Common myeloid progenitor, CD34-positive (primary cell): Measurements from ENCODE around the gene GYPC.

Source experiments
- CTCF ChIA-PET: fragments of 350-600 bp; sonication (Branson Sonifier 250); formaldehyde crosslinking; loops from one replicate; lab custom pipeline; 2021; ENCODE audit warnings: antibody characterized with exemption; lab: Charles Lee
- POLR2A ChIA-PET: fragments of 350-600 bp; sonication (Branson Sonifier 250); formaldehyde crosslinking; loops from one replicate; lab custom pipeline; 2021; ENCODE audit warnings: antibody characterized with exemption; lab: Charles Lee
- DNase-seq, 3 donors: peaks; one replicate each; pipeline versions ENCODE4 v3.0.0 to v3.0.0-alpha.2; 2013
- H3K27ac ChIP-seq, 2 experiments: 1 replicate in 1 of 2; 2 replicates in 1 of 2; pipeline ENCODE4 v1.7.0; 2013; ENCODE audit warnings: inconsistent platforms in 2 of 2, low read length in 2 of 2, mild to moderate bottlenecking in 2 of 2, low read depth in 1 of 2, moderate library complexity in 1 of 2; ENCODE audit not compliant: severe bottlenecking in 2 of 2, insufficient read depth in 1 of 2, poor library complexity in 1 of 2
- H3K27me3 ChIP-seq, 5 experiments: replicated peaks in 2 of 5; 1 replicate in 3 of 5; 2 replicates in 2 of 5; pipeline versions ENCODE4 v1.6.1 to v1.7.0; 2013; ENCODE audit warnings: low read length in 4 of 5, mild to moderate bottlenecking in 2 of 5, moderate library complexity in 2 of 5, inconsistent platforms in 1 of 5; ENCODE audit not compliant: insufficient read depth in 5 of 5, control insufficient read depth in 4 of 5
- H3K36me3 ChIP-seq, 4 experiments: 1 replicate in 2 of 4; 2 replicates in 2 of 4; pipeline versions ENCODE4 v1.6.1 to v1.7.0; 2013; ENCODE audit warnings: low read length in 3 of 4, control low read depth in 1 of 4, mild to moderate bottlenecking in 1 of 4; ENCODE audit not compliant: control insufficient read depth in 4 of 4, insufficient read depth in 4 of 4
- H3K4me1 ChIP-seq, 4 experiments: 1 replicate in 3 of 4; 2 replicates in 1 of 4; pipeline versions ENCODE4 v1.6.1 to v1.7.1; 2013; ENCODE audit warnings: low read length in 3 of 4, mild to moderate bottlenecking in 3 of 4, control low read depth in 1 of 4, inconsistent platforms in 1 of 4, moderate library complexity in 1 of 4; ENCODE audit not compliant: control insufficient read depth in 4 of 4, insufficient read depth in 4 of 4; ENCODE audit errors: control extremely low read depth in 1 of 4
- H3K4me3 ChIP-seq, 7 experiments: 1 replicate in 4 of 7; 2 replicates in 3 of 7; pipeline versions ENCODE4 v1.5.1 to v1.7.0; 2013; ENCODE audit warnings: mild to moderate bottlenecking in 7 of 7, low read length in 6 of 7, moderate library complexity in 6 of 7, inconsistent platforms in 2 of 7, low read depth in 2 of 7, control low read depth in 1 of 7; ENCODE audit not compliant: insufficient read depth in 4 of 7, control insufficient read depth in 1 of 7; ENCODE audit errors: extremely low read depth in 1 of 7
- H3K9me3 ChIP-seq, 5 experiments: 1 replicate in 4 of 5; 2 replicates in 1 of 5; pipeline versions ENCODE4 v1.6.1 to v1.7.1; 2013; ENCODE audit warnings: low read length in 4 of 5, mild to moderate bottlenecking in 2 of 5, inconsistent platforms in 1 of 5, low read depth in 1 of 5, moderate library complexity in 1 of 5; ENCODE audit not compliant: control insufficient read depth in 4 of 5, insufficient read depth in 2 of 5; ENCODE audit errors: control extremely low read depth in 1 of 5
- WGBS: methylation state at CpG from one replicate; pipeline ENCODE4 v1.1.5; 2013; ENCODE audit not compliant: insufficient coverage; 5-methylcytosine and 5-hydroxymethylcytosine counted together

GYPC gene

GRCh38 chr2:126663184-126663963, 7.4 kb downstream of the GYPC start:
- CTCF ChIA-PET, result interaction anchor here (0.8 kb wide), 2 partner anchors 114 to 136 kb away, joined by 3 read pairs; no protein-coding TSS in a partner anchor
- no peak overlapping the region for H3K4me3 ChIP-seq
- H3K27me3 ChIP-seq, result no peaks in the 10 kb centered on the region
- H3K36me3 ChIP-seq, result peaks cover 6 to 77% (median 18%) of the 10 kb centered on the region in 4 experiments
- POLR2A ChIA-PET, result no interaction called here
- H3K4me1 ChIP-seq, result peaks cover 12 to 76% (median 72%) of the 10 kb centered on the region in 4 experiments
- no peaks in the 10 kb centered on the region for H3K9me3 ChIP-seq
- DNase-seq, result no peak
- WGBS, result 97% methylated on average over 12 of the region's 13 CpGs
- no peak overlapping the region for H3K27ac ChIP-seq

- no peak overlapping the region for H3K27ac ChIP-seq
Observed at GRCh38 chr2:126664234-126664633, 8.3 kb downstream of the GYPC start.

GRCh38 chr2:126664639-126665038, 8.7 kb downstream of the GYPC start:
- ChIA-PET CTCF (no interaction called here), POLR2A (interaction anchor here (0.6 kb wide), 1 partner anchor 67 kb away, joined by 3 read pairs; no protein-coding TSS in a partner anchor)
- H3K4me3 ChIP-seq, result no peak overlapping the region

More at GRCh38 chr2:126664234-126664633, 8.3 kb downstream of the GYPC start:
- no peak for DNase-seq
- Histone ChIP-seq H3K9me3 (no peaks in the 10 kb centered on the region), H3K4me1 (peaks cover 4 to 67% (median 63%) of the 10 kb centered on the region in 4 experiments), H3K4me3 (no peak overlapping the region), H3K36me3 (peaks cover 6 to 81% (median 21%) of the 10 kb centered on the region in 4 experiments), H3K27me3 (no peaks in the 10 kb centered on the region)
- POLR2A ChIA-PET, result no interaction called here
- CTCF ChIA-PET, result no interaction called here
- 63% methylated on average over 2 of the region's 3 CpGs for WGBS

GRCh38 chr2:126665483-126665882, 9.5 kb downstream of the GYPC start:
- H3K9me3 ChIP-seq, result no peaks in the 10 kb centered on the region
- H3K27me3 ChIP-seq, result no peaks in the 10 kb centered on the region
- CTCF ChIA-PET, result no interaction called here
- H3K27ac ChIP-seq, result no peak overlapping the region
- 97% methylated on average over 9 of the region's 9 CpGs for WGBS
- no peak for DNase-seq
- H3K4me1 ChIP-seq, result peaks cover 4 to 55% (median 51%) of the 10 kb centered on the region in 4 experiments
- no peak overlapping the region for H3K4me3 ChIP-seq
- peaks cover 7 to 81% (median 26%) of the 10 kb centered on the region in 4 experiments for H3K36me3 ChIP-seq
- POLR2A ChIA-PET, result no interaction called here

More at GRCh38 chr2:126664639-126665038, 8.7 kb downstream of the GYPC start:
- no peak overlapping the region for H3K27ac ChIP-seq
- peaks cover 4 to 63% (median 59%) of the 10 kb centered on the region in 4 experiments for H3K4me1 ChIP-seq
- H3K36me3 ChIP-seq, result peaks cover 6 to 81% (median 23%) of the 10 kb centered on the region in 4 experiments
- no peaks in the 10 kb centered on the region for H3K9me3 ChIP-seq
- no peak for DNase-seq
- 82% methylated on average over 2 of the region's 2 CpGs for WGBS
- no peaks in the 10 kb centered on the region for H3K27me3 ChIP-seq

GRCh38 chr2:126668254-126668653, 12.3 kb downstream of the GYPC start:
- no peak overlapping the region for H3K27ac ChIP-seq
- WGBS, result 100% methylated on average over 1 of the region's 4 CpGs
- H3K9me3 ChIP-seq, result peaks cover 0 to 1% (median 0%) of the 10 kb centered on the region in 5 experiments
- CTCF ChIA-PET, result interaction anchor here (0.9 kb wide), 1 partner anchor 140 kb away, joined by 4 read pairs; no protein-coding TSS in a partner anchor
- POLR2A ChIA-PET, result no interaction called here
- H3K27me3 ChIP-seq, result no peaks in the 10 kb centered on the region
- H3K4me3 ChIP-seq, result no peak overlapping the region
- H3K36me3 ChIP-seq, result peaks cover 9 to 90% (median 34%) of the 10 kb centered on the region in 4 experiments
- H3K4me1 ChIP-seq, result peaks cover 0 to 34% (median 26%) of the 10 kb centered on the region in 4 experiments
- DNase-seq, result no peak

- Histone ChIP-seq H3K27ac (no peak overlapping the region), H3K9me3 (peaks cover 0 to 11% (median 0%) of the 10 kb centered on the region in 5 experiments), H3K27me3 (no peaks in the 10 kb centered on the region), H3K36me3 (peaks cover 6 to 93% (median 32%) of the 10 kb centered on the region in 4 experiments), H3K4me3 (no peak overlapping the region), H3K4me1 (peaks cover 3 to 34% (median 19%) of the 10 kb centered on the region in 4 experiments)
- ChIA-PET CTCF (interaction anchor here (0.9 kb wide), 1 partner anchor 34 kb away, joined by 3 read pairs; no protein-coding TSS in a partner anchor), POLR2A (no interaction called here)
- DNase-seq, result no peak
- WGBS, result 81% methylated on average over 6 of the region's 6 CpGs
Observed at GRCh38 chr2:126669772-126670171, 13.8 kb downstream of the GYPC start.

GRCh38 chr2:126671488-126671887, 15.5 kb downstream of the GYPC start:
- DNase-seq, result no peak
- Histone ChIP-seq H3K4me1 (peaks cover 0 to 25% (median 11%) of the 10 kb centered on the region in 4 experiments), H3K27ac (peak overlapping the region in 1 of 2 experiments; percentile 40), H3K27me3 (no peaks in the 10 kb centered on the region), H3K4me3 (no peak overlapping the region), H3K9me3 (peaks cover 0 to 25% (median 4%) of the 10 kb centered on the region in 5 experiments), H3K36me3 (peaks cover 18 to 95% (median 38%) of the 10 kb centered on the region in 4 experiments)
- ChIA-PET CTCF (interaction anchor here (2.1 kb wide), 2 partner anchors 12 to 13 kb away, joined by 4 to 6 read pairs; no protein-coding TSS in a partner anchor), POLR2A (no interaction called here)
- WGBS, result 97% methylated on average over 7 of the region's 7 CpGs
